ENCODE measurements around the gene NCKAP5L. TPM values are rescaled to one million over a fixed set of nuclear protein-coding genes. Genes with fewer than 3 reads are reported as not detected.

The NCKAP5L gene
- total and polyA plus RNA-seq, 8 donors = 4.1 to 18.3 (median 7.2) TPM

DNA sequence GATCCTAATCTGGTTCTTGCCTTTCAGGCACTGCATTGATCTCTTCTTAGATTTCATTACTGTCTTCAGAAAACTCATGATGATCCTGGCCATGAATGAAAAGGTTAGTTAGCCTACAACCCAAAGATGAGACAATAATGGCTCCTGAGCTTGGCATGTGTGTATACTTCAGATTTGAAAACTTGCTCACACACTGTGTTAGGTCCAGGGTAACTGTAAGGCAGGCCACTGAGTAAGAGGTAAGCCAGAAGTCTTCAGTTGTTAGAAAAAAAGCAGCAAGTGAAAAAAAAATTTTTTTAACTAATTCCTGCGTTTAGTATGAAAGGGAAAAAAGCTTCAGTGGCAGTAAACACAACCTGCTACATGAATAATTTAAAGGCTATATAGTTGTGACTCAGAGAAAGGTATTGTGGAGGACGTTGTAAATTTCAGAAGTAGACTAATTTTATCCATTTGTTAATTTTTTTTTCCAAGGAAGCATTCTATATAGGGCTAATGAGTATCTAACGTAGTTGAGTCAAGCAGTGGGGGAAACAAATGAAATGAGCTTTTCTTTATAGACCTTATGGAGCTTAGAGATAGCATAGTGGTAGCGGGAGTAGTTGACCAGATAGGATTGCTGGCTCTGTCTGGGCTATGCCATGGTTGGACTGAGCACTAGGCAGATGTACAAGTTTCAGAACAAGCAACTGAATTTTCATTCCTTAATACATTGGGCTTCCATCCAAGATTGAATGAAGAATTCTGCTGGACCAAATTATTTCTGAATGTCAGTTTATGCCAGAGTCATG lies 66.3 kb downstream of the NCKAP5L start:
- H3K27me3 ChIP-seq = no peaks in the 10 kb centered on the region
- DNase-seq = no peak
- intact Hi-C loops (cut with DNase I) = no loop called here
- 84 to 90% methylated on average over 4 of the region's 4 CpGs for WGBS, 2 donors
- H3K36me3 ChIP-seq = peaks cover 5 to 72% (median 60%) of the 10 kb centered on the region in 3 donors
- TF ChIP-seq, protein P1, sequence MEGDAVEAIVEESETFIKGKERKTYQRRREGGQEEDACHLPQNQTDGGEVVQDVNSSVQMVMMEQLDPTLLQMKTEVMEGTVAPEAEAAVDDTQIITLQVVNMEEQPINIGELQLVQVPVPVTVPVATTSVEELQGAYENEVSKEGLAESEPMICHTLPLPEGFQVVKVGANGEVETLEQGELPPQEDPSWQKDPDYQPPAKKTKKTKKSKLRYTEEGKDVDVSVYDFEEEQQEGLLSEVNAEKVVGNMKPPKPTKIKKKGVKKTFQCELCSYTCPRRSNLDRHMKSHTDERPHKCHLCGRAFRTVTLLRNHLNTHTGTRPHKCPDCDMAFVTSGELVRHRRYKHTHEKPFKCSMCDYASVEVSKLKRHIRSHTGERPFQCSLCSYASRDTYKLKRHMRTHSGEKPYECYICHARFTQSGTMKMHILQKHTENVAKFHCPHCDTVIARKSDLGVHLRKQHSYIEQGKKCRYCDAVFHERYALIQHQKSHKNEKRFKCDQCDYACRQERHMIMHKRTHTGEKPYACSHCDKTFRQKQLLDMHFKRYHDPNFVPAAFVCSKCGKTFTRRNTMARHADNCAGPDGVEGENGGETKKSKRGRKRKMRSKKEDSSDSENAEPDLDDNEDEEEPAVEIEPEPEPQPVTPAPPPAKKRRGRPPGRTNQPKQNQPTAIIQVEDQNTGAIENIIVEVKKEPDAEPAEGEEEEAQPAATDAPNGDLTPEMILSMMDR (IDR thresholded peaks at IDR 0.05) = no peak
- no peak overlapping the region for H3K27ac ChIP-seq
- no peak for ATAC-seq
- no peaks in the 10 kb centered on the region for H3K9me3 ChIP-seq
- no peaks in the 10 kb centered on the region for H3K4me1 ChIP-seq
- no peak for FAIRE-seq
- H3K4me3 ChIP-seq = no peak overlapping the region

- no peak for FAIRE-seq
- Histone ChIP-seq H3K4me1 (peaks cover 0 to 35% (median 33%) of the 10 kb centered on the region in 3 donors), H3K27me3 (no peaks in the 10 kb centered on the region), H3K9me3 (no peaks in the 10 kb centered on the region), H3K27ac (no peak overlapping the region), H3K36me3 (peaks cover 0 to 29% (median 25%) of the 10 kb centered on the region in 3 donors), H3K4me3 (no peak overlapping the region)
- 20 to 23% methylated on average over 1 of the region's 1 CpG for WGBS, 2 donors
- ATAC-seq = no peak
- no peak for DNase-seq
- intact Hi-C loops (cut with DNase I) = no loop called here
- TF ChIP-seq, protein P1 (IDR thresholded peaks at IDR 0.05) = no peak
These were observed 77.2 kb downstream of the NCKAP5L start for GRCh38 chr12:49750996-49751393.

DNA sequence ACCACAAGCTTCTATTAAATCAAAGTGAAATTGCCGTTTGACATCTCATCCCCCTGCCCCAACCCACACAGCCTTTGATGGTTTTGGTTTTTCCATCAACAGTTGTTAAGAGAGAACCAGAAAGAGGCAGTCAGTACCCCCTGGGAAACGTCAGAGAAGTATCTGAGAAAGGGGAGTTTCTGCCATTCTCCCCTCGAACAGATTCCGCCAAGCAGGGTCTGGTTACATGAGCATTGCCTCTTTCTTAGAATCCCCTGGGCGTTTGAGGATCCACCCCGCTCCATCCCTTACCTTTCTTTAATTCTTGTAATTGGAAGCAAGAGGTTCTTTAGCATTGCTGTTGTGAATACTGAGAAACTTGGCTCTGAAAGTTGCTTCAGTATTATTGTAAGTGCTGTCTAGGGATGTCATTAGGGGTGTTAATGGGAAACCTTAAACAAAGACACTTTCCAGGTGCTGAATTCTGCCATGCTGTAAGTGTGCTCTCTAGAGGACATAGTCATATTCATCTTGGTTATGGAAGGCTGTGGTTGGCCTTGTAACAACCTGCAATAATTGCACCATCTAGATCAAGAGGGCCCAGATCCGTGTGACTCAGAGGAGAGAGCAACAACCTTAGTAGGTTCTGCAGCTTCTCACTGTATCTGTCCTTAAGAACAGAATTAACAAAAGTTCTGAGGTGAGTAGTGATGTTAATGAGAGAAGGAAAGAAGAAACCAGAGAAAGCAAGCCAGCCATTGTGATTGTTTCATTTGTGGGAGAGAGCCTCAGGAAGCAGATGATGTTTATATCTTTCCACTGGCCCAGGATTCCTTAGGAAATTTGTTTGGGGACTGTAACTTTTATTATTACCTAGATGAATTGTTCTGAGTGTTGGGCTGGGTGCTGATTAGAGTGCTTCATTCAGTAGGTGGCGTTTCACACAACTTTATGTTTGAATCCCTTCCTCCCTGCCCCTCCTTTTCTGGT lies 77.9 kb downstream of the NCKAP5L start:
- FAIRE-seq (no peak), DNase-seq (peak in 1 of 6 donors; percentile 24), ATAC-seq (peak; percentile 22 to 50 (median 38))
- TF ChIP-seq, protein P1 (IDR thresholded peaks at IDR 0.05) = no peak
- Histone ChIP-seq H3K4me3 (no peak overlapping the region), H3K36me3 (peaks cover 0 to 22% (median 19%) of the 10 kb centered on the region in 3 donors), H3K9me3 (no peaks in the 10 kb centered on the region), H3K4me1 (peaks cover 4 to 35% (median 33%) of the 10 kb centered on the region in 3 donors), H3K27ac (no peak overlapping the region), H3K27me3 (no peaks in the 10 kb centered on the region)
- intact Hi-C loops (cut with DNase I) = no loop called here
- WGBS, 2 donors = 67 to 73% methylated on average over 8 of the region's 8 CpGs

GRCh38 chr12:49748800-49749199 lies 79.4 kb downstream of the NCKAP5L start:
- WGBS, 2 donors = 37 to 45% methylated on average over 3 of the region's 3 CpGs
- intact Hi-C loops (cut with DNase I) = no loop called here
- DNase-seq = no peak
- Histone ChIP-seq H3K36me3 (peaks cover 0 to 10% (median 10%) of the 10 kb centered on the region in 3 donors), H3K4me1 (peaks cover 18 to 44% (median 43%) of the 10 kb centered on the region in 3 donors), H3K4me3 (no peak overlapping the region), H3K27me3 (no peaks in the 10 kb centered on the region), H3K27ac (no peak overlapping the region), H3K9me3 (no peaks in the 10 kb centered on the region)
- TF ChIP-seq, protein P1 (IDR thresholded peaks at IDR 0.05) = no peak
- ATAC-seq = no peak
- no peak for FAIRE-seq
